Activated CD8-positive, alpha-beta memory T cell treated with anti-CD3 and anti-CD28 coated beads for 48 hours (primary cell): Measurements from ENCODE around the gene PRPSAP1.
"Not testable (repeated sequence)": the region's sequence is repeated elsewhere in the genome, so short reads cannot be mapped to it uniquely, and the experiment has no call there.

ENCODE experiments used
- DNase-seq, 3 experiments: peaks; one replicate each; pipeline ENCODE4 v3.0.0-alpha.2; 2020; ENCODE audit warnings: low read depth in 2 of 3, low spot score in 2 of 3

Gene PRPSAP1

GRCh38 chr17:76278268-76278908 is 75.3 kb downstream of the PRPSAP1 start:
- no peak for DNase-seq

DNA sequence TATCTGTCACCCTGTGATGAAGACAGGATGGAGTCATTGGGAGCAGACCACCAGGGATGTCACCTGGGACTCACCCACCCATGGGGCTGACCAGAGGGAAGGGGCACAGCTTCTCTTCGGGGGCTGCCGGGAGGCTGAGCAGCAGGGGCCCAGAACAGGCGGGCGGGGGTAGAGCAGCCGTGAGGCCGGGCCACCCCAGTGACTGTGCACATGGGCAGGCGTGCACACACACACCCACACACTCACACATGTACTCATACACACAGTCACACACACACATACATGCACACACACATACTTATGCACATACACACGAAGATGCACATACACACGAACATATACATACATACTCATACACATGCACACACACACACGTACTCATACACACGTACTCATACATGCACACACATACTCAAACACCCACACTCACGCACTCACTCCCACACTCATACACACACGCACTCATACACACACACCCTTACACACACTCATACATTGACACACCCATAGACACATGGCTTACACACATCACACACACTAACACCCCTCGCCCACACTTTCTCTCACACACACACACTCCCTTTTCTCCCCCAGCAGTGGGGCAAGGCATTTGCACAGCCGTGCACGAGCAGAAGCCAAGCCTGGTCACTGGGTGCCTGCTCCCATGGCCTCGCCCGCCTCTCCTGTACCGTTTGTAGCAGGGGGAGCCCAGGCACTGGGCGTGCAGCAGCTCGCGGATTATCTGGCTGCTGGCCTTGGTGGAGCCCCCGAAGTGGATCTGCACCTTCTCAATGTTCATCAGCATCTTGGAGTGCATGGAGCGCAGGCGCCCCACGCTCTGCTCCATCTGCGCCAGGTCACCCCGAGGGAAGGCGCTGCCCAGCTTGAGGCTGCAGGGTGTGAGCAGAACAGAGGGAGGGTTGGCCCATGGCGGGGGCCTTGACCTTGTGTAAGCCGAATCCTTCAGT is 76.1 kb downstream of the PRPSAP1 start:
- DNase-seq = no peak

DNA sequence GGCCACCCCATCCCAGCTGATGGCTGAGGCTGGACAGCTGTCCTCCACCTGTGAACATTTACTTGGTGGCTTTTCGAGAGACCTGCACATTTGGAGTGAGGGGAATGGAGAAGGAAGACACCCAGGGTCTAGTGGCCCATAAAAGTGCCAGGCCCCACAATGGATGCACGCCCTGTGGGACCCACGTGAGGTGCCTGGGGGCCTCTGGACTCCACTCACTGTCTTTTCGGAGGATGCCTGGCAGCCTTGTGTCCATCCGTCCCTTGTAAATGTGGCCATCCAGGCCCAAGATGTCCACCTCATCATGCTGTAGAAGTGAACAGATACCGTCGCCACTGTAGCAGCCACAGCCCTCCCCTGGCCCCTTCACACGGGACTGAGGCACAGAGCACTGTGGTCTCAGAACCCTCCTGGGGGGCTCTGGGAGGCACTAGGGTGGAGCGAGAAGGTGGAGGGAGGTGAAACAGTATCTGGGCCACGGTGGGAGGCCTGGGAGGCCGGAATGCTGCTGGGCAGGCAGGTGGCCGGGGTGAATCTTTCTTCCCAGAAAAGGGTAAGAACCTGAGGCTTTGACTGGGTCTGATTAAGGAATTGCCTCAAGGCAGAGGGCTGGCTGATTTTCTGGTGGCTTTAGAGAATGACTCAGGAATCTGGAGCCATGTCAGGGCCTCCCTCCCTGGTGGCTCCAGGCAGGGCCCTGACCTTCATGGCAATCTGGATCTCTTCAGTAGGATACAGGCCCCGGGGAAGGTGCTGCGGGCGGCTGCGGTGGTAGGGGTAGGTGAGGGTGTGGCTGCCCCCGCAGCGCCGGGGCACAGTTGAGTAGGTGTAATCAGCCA is 77.0 kb downstream of the PRPSAP1 start:
- no peak for DNase-seq

- no peak for DNase-seq
These were observed 77.7 kb downstream of the PRPSAP1 start for GRCh38 chr17:76276069-76276431.

GRCh38 chr17:76275382-76276068 is 78.2 kb downstream of the PRPSAP1 start:
- no peak for DNase-seq

- DNase-seq = no peak
These were observed 79.4 kb downstream of the PRPSAP1 start for GRCh38 chr17:76274112-76274956.

DNA sequence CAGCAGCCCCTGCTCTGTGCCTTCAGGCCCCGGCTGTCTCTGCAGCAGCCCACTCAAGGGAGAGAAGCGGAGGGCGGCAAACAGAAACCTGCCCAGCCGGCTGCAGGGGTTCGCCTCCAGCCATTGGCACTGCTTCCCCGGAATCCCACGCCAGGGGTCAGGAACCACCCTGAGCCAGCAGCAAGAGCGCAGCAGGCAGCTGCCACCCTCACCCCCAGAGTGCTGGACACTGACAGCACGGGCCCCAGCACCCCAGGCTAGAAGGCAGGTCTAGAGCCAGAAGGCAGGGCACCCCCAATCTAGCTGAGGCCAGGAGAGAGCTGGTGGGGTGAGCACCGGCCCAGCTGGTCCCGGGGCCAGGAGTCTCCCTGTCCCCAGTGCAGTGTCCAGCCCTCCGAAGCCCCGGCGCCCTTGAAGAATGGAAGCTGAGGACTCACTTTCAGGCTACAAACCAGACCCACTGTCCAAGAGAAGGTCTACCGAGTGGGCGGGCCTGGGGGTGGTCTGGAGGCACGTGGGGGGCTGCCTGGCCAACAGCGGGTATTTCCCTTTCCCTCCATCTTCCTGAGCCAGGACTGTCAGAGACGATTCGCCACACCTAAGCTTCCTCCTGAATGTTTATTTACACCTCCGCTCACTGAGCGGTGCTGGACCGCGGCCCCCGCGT is 80.1 kb downstream of the PRPSAP1 start:
- DNase-seq = no peak

DNA sequence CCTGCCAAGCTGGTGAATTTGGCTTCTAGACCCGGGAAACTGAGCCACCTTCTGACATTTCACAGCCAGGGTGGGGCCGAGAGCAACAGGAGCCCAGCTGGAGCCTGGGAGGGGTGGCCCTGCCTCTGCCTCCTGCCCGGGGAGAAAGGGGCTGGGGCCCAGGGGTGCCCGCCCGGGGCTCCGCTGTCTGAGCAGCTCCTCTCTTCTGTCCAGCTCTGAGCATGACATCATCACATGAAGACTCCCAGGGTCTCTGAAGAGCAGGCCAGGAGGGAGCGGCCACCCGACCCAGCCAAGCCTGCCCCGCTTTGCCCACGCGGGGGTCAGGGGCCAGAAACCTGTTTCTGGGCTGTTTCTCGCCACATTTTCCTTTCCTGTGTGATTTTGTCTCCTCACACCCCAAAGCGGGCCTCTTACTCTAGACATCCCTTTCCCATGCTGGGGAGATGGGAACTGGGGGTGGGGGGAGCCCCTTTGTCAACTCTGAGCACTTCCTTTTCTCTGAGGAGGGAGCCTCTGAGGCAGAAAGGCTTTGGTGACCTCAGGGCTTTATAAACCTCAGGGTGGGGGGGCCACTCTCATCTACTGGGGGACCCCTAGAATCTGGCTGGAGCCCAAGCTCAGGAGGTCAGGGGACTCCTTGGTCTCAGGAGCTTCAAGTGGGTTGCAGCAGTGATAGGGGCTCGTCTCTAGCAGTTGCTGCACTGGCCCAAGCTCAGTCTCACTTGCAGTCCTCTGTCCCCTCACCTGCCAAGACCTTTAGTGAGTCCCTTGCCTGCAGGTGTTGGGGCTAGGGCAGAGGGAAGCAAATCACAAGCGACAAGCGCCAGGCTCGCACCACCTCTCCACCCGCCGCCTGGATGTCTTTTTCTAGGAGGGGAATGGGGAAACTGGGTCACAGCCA is 80.9 kb downstream of the PRPSAP1 start:
- DNase-seq = peak in 1 of 3 experiments; percentile 61

DNA sequence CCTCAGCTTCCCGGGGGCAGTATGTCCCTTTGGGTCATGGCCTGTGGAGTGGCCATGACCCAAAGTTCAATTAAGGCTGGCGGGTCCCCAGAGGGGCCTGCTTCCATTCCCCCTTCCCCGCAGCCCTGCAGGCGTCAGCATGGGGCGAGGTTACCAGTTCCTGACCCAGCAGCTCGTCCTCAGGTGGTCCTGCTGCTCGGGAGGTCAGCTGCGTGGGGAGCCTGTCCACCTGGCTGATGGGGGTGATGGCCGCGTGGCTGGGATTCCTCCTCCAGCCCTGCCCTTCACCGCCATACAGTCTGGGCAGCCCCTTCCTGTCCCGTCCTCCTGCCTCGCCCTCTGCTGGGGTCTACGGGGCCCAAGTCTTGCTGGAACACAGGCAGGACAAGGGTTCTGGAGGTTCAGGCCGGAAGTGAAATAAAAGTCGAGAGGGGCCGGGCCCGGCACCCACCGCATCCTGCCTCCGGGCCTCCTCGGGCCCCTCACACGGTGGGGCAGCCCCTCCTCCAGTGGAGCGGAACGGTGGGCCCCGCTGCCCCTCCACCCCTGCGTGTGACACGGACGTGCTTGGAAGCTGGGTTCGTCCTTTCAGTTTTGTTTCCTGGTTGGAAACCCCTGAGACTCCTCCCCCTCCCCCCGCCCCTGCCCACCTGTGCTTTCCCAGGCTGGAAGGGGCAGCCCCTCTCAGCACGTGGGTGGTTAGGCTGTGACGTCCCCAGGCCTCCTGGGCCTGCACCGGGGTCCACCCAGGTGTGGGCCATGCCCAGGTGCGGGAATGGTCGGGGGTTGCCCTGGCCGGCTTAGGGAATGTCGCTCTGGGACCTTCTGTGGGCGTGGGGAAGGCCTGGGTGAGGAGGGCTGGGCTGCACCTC is 81.8 kb downstream of the PRPSAP1 start:
- peak in 2 of 3 experiments; percentile 82 to 91 for DNase-seq

- no peak for DNase-seq
These were observed 82.7 kb downstream of the PRPSAP1 start for GRCh38 chr17:76270770-76271668.

- DNase-seq = no peak
These were observed 83.6 kb downstream of the PRPSAP1 start for GRCh38 chr17:76270127-76270592.

- no peak for DNase-seq
These were observed 84.4 kb downstream of the PRPSAP1 start for GRCh38 chr17:76268991-76269981.

DNA sequence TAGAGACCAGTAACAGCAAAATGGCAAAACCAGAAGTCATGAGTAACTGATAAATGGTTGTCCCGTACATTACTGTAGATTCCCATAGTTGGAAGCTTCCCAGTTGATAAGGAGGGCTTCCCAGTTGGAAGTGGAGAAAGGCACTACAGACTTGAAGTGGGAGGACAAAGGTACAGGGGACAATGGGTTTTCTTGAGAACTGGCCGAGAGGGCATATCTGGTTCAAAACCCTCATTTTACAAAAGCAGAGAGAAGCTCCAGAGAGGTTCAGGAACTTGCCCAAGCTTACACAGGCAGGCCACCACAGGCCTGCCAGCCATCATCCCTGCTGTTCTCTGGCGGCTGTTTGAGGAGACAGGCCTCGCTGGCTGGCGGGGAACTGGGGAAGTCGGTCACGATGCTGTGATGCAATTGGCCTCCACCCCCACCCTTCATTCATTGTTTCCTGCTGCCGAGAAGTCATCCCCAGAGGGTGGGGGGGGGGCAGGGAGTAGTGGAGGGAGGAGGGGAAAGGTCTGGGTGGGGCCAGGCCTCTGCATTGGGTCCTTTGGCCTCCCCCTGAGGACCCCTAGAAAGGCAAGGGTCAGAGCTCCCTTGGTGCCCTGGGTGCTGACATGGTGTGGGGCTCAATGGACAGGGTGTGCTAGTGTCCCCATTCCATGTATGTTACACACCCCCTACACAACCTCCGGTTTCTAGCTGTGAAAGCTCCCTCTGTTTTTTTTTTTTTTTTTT is 85.5 kb downstream of the PRPSAP1 start:
- DNase-seq = peak in 1 of 3 experiments; percentile 58

- DNase-seq = not testable (repeated sequence)
These were observed 86.1 kb downstream of the PRPSAP1 start for GRCh38 chr17:76267581-76268001.
